Midbrain (tissue), 1 donor: ENCODE results near the gene RALGPS1.

Experiments used
- DNase-seq: peaks from one replicate; lab custom pipeline; 2025; lab: John Stamatoyannopoulos, UW

RALGPS1 gene

DNA sequence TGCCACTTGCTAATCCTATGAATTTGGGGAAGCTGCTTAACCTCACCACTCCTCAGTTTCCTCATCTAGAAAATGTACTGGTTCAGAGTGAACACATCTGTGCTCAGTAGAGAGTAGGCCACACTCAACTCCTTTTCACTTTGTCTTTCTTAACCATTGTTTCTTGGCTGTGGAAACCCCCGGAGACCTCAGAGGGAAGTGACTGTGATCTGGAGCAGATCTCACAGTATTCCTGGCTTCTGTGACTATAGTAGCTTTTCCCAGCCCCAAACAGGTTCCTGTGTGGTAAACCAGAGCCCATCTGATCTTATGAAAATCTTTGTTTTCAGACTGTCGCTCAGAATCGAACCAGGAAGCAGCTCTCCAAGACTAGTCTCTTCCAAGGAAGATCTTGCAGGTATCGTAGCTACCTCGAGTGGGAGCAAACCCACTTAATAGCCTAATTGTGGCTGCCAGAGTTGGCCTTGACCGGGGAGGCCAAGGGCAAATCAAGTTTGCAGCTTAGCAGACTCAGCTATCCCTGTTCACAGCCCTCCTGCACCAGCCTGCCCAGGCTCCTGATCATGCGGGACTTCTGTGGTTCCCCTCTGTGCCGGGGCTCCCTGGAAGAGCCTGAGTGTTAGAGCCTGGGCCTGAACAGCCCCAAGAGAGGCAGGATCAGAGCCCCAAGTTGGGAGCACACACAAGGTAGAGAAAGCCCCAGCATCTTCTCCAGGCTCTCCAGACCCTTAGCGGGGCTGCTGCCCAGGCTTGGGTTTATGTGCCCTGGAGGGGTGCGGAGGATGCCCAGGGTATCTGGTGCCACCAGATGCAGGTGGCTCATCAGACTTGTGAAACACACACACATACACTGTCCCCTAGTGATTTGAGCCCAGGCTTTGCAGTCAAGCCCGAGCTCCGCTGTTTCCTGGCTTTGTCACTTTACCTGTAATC, 260.1 kb downstream of the RALGPS1 start:
- DNase-seq: no peak

DNA sequence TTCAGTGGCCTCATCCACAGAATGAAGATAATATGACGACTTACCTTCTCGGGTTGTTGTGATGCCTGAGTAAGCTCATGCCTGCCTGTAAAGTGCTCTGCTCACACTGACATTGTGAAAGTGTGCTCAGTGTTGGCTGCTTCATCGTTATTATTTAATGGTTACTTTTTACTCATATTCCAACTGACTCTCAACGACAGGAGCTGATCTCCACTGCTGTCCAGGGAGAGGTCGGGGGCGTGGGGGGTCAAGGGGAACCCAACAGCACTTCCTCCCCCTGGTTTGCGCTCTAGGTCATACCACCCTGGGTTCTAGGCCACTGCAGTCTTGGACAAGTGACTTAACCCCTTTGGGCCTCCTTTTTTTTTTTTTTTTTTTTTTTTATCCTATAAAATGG, 260.7 kb downstream of the RALGPS1 start:
- no peak for DNase-seq

DNA sequence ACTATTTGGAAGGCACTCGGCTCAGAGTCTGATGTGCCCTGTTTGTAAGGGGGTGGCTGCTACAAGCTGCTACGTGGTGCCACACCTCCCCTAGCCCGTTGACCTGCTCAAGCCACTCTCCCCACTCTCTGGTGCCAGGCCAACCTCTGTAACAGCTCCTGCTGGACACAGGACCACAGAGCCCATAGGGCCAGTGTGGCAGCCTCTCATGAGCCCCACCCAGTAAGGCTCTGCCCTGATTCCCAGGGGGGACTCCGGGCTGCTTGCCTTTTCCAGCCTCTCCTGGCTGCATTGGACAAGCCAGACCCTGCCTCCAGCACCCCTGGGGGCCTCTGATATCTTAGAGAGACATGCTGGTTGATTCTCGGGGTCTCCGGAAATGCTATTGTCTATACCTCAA, 261.2 kb downstream of the RALGPS1 start:
- DNase-seq: no peak

DNA sequence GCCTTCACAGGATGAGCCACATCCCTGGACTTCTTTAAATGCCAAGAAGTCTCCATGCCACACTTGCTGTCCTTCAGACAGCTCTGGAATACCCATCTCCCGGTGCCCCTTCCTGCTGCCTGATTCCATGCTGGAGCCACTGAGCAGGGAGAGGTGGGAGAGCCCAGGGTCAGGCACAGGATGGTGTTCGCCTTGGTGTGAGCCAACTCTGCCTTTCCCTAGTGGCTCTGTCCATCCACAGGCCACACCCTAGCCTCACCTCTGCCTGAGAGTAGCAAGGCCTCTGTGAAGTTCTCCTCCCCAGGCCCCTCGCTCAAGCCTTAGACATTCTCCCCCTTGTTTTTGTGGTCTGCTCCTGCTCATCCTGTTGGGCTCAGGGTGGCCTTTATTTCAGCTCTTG, 262.0 kb downstream of the RALGPS1 start:
- no peak for DNase-seq

DNA sequence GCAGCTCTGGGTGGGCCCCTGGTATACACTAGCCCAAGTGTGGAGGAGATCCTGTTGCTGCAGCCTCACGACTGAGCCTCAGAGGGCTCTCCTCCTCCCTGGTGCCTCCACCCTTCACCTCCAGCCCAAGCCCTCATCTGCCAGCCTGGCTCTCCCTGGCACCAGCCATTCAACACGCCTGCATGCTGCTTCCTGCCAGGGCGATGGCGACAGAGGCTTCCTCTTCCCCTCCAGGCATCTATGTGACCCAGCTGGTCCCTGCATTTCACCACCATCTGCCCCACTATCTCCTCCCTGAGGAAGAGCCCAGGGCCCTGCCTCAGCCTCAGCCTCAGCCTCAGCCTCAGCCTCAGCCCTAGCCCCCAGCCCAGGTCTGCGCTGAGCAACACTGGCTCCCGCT, 262.6 kb downstream of the RALGPS1 start:
- DNase-seq: no peak

DNA sequence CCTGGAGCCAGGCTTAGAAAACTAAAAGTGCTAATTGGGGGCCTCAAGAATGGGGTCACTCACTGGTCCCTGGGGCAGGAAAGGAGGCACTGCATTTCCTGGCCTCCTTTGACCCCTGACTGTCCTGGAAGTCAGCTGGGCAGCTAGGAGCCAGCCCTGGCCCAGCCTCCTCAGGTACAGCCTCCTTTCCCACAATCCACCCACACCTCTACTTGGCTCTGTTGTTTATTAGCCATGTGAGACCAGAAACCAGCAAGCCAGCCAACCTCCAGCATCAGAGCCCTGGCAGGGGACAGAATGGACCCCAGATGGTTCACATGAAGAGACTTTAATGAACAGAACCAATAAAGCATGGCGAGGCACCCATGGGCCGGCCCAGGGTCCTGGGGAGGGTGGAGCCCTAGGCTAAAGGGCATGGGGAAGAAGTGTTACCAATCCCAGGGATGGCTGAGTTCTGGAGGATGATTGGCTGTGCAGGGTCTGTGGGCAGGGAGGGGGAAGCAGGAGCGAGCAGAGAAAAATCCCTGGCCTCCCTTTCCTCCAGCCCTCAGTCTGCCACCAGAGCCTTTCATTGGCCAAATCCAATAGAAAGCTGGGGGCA, 263.2 kb downstream of the RALGPS1 start:
- no peak for DNase-seq

DNA sequence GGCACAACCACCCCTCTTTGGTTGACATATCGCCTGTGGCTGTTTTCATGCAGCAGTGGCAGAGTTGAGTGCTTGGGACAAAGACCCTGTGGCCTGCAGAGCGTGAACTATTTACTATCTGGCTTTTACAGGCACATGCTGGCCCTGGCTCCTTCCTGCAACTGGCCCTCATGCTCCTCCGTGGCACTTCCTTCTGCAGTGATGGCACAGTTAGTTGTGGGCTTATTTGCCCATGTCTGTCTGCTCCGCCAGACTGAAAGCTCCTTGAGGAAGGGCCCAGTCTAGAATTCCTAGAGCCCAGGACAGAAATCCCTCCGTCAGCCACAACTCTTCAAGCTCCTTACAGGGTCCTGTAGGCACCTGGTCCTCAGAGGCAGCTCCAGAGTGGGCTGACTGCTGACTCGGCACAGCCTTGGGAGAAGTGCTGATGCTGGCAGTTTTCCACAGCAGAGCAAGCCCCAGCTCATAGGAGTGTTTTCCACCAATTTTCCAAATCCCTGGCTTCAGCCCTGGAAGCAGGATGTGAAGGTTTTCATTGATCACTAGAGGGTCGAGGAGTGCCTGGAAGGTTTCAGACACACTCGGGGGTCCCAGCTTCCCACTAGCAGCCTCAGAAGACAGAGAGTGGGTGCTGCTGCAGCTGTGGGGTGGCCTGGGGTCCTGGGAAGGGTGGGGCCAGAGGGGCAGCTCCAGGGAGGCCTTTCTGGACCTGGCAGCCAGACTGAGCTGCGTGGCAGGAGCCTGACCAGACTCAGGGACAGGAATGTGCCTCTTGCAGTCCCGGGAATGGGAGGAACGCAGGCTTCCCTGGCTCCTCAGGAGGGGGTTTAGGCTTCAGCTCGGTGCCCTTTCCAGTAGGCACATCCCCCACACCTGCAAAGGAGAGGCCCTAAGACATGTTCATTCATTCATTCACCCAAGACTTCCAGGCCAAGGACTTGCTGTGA, 264.4 kb downstream of the RALGPS1 start:
- no peak for DNase-seq

DNA sequence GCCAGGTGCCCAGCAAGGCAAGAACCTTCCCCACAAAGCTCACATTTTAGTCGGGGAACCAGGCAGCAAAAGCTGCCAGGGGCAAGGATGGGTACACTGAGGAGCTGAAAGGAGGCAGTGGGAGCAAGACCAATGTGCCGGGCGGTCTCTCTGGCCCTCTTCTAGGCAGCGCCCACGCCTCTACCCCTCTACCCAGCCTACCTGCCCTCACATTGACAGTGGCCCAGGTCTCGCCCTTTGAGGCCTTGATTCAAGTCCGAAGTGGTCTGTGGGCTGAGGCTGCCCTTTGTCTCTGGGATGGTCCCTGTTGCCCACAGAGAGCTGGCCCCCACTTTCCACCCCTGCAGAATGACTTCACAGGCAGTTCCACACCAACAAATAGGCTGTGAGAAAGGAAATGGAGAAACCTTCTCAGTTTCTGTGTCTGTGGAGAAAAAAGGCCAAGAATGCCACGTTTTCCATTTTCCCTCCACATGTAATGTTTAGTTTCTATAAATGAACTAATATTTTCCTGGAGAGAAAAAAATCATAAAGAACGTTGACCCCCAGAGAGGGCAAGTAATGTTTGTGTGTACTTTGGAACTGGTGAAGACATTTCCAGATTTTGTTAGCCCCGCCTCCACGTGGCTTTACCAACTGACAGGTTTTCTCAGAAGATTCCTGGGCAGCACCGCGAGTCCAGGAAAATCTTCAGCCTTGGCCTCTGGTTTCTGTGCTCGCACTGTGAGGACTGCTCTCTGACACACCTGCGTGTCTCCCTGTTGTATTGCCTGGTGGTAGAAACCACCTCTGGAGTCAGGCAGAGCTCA, 265.3 kb downstream of the RALGPS1 start:
- no peak for DNase-seq

DNA sequence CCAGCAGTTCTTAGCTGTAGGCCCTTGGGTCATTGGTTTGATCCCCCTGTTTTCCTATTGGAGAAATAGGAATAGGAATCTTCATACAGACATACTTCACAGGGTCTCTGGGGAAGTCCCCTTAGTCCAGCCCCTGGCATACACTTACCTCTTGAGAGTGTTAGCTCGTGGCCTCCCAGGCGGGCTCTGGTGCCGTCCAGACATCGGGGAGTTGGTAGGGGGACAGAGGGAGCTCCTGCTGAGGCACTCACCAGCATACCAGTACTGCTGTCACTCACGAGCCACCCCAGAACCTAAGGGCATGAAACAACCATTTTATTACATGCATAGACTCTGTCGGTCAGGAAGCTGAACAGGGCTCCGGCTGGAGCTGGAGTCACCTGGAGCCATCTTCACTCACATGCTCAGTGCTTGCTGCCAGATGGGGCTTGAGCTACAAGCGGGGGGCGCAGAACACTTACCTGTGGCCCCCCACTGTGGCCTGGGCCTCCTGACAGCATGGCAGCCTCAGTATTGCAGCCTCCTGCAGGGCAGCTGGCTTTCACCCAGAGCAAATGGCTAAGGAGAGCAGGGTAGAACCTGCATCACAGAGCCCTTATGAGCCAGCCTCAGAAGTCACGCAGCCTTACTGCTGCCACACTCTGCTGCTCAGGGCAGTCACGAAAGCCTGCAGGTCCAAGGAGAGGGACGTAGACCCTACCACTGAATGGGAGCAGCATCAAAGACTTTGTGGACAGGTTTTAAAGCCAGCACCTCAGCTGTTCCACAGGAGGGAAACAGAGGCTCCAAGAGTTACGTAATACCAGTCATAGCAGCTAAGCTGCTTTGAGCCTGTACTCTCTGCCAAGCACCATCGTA, 266.1 kb downstream of the RALGPS1 start:
- no peak for DNase-seq

DNA sequence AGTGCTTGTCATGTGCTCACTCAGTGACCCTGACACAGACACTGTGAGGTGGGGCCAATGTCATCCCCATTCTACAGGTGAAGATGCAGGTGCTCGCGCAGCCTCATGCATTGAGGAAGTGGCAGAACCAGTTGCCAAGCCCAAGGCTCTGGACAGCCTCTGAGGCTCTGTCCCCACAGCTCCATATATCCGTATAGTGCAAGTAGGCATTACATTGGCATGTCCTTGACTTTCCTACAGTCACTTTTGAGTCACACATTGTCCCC, 266.7 kb downstream of the RALGPS1 start:
- no peak for DNase-seq

DNA sequence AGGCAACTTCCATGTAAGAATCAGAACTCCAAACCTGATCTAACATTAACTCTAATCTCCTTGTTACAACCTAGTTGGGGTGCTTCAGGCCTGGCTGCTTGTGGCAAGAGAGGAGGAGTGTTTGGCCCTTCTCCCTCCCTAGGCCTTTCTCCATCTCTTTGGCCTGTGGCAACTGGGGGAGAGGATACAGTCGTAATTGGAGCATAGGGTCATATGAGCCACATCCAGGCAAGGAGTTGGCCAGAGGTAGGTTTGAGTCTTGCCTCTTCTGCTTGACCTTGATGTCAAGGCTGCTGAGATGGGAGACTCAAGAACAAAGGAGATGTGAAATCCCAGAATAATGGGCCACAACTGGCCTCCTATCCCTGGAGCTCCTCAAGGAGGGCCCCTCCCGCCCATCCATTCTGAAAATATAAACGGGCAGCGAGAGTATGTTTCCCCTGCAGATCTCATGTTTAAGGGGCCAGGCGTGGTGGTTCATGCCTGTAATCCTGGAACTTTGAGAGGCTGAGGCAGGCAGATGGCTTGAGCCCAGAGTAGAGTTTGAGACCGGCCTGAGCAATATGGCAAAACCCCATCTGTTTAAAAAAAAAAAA, 267.1 kb downstream of the RALGPS1 start:
- DNase-seq: no peak

DNA sequence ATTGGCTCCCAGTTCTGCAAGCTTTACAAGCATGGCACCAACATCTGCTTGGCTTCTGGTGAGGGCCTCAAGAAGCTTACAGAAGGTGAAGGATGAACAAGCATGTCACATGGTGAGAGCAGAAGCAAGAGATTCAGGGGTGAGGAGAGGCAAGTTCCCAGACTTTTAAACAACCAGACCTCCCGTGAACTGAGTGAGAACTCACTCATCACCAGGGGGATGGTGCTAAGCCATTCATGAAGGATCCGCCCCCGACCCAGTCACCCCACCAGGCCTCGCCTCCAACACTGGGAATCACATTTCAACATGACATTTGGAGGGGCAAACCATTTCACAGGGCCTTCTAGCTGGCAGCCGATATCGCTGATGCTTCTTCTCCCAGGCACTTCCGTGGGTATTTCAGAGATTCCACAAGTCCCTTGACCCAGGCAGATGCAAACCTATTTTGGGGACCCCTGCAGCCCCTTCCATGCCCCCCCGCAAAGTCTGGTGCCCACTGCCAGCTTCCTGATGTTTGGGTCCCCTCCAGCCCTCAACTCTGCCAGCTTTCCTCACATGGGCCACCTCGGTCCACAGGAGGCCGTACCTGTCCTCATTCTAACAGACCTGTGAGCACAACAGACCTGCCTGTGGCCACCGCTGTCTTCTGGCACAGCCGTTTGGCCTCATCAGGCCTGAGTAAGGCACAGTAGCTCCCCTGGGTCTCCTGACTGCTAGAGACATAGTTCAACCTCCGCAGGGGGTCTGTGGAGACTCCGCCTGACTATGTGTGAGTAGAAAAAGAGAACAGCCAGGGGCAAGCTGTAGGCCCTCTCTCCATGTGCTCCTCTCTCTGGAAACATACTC, 268.5 kb downstream of the RALGPS1 start:
- no peak for DNase-seq

DNA sequence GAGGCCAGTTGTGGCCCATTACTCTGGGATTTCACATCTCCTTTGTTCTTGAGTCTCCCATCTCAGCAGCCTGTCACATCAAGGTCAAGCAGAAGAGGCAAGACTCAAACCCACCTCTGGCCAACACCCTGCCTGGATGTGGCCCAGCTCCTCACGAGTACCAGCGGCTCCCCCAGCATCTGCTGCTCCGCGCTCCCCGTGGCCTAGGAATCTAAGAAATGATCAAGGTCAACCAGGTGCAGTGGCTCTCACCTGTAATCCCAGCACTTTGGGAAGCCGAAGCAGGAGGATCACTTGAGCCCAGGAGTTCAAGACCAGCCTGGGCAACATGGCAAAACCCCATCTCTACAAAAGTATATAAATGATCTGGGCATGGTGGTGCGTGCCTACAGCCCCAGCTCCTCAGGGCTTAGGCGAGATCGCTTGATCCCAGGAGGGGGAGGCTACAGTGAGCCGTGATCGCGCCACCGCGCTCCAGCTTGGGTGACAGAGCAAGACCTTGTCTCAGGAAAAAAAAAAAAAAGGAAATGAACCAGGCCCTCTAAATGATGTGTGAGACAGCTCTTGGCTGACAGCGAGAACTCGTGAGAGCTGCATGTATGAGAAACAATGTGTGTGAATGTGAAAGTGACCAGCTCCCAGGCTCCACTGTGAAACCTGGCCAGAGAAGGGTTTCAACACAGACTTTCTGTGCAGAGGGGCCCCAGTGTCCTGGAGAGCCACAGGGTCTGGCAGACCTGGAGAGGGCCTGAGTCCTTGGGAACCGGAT, 269.4 kb downstream of the RALGPS1 start:
- no peak for DNase-seq

DNA sequence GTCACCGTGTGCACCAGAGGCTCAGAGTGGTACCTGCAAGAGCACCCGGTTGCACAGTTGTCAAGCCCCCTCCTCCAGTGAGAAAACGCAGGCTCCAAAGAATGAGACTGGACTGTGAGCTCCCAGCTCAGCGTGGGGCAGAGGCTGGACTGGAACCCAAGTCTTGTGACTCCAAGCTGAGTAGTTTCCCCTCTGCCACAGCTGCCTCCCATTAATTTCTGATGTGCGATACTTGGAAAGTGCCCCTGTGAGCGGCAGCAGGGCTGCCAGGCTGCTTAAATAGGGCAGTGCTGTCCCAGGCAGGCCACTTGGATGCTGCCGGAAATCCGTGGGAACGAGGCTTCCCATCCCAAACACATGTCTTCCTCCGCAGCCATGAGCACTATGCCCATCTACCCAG, 270.1 kb downstream of the RALGPS1 start:
- DNase-seq: no peak

DNA sequence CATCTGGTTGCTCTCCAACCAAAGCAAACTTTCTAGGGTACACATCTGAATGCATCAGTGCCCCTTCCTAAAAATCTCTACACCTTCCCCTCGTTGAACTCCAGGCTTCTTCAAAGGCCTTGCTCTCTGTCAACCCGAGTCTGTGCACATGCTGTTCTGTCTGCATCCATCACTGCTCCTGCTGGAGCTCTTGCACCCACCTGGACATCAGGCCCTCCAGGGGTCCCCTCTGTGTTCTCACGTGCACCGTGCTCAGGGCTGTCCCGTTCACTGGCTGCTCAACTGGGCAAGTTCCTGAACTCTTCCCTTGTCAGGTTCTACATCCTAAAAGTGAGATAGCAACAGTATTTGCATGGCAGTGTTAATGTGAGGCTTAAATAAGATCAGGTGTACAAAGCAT, 270.6 kb downstream of the RALGPS1 start:
- DNase-seq: no peak

DNA sequence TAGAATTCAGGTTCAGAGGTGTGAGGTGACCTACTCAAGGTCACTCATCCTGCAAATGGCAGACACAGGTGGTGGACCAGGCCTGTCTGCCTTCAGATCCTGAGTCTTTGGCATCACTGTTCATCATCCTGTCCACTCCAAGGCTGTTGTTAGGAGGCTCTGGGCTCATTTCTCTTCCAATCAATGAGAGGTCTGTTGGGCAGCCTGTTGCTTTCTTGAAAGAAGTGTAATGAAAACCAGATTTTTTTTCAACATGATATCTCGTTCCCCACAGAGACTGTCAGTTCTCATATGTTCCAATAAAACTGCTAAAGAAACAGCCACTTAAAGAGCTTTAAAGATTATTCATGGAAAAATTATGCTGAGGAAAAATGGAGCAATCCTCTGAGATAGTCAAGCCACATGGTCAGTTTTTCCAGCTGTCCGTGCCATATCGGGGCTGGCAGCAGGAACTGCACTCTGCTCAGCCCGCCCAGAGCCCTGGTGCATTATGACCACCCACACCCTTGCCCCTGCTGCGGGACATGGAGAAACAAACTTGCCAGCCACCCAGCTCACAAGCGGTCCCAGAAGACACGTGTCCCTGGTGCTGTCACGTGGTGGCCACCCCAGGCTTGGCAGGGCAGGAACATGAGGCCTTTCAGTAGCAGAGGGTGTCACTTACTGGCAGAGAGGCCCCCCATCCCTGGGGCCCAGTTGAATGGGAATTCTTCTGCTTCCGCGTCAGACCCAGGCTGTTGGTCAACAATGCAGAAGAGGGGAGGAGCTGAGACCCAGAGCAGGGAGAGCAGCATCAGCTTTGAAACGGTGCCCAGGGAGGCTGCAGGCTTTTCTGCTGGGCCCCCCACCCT, 271.6 kb downstream of the RALGPS1 start:
- peak; percentile 92 for DNase-seq

DNA sequence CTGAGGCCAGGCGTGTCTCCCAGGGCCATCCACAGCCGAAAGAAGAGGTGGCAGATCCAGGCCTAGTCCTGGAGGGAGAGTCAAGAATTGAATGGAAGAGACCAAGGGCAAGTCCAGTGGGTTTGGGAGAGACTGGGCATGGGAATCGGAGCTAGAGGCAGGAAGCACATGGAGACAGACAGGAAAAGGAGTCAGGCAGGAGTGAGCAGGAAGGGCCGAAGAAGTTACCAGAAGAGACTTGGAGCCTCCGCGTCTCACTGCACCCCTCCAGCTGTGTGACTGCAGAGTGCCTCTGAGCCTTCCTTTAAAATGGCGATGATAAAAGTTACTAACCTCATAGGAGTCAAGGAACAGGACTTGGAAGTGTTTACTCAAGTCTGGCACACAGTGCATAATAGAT, 272.2 kb downstream of the RALGPS1 start:
- DNase-seq: no peak
